Embryonic facial prominence (tissue), 1 donor: ENCODE data around the gene ADAMTS2.

Experiments used
- DNase-seq: peaks from one replicate; pipeline ENCODE4 v3.0.0-alpha.2; 2016; ENCODE audit errors: extremely low spot score

The ADAMTS2 gene

DNA sequence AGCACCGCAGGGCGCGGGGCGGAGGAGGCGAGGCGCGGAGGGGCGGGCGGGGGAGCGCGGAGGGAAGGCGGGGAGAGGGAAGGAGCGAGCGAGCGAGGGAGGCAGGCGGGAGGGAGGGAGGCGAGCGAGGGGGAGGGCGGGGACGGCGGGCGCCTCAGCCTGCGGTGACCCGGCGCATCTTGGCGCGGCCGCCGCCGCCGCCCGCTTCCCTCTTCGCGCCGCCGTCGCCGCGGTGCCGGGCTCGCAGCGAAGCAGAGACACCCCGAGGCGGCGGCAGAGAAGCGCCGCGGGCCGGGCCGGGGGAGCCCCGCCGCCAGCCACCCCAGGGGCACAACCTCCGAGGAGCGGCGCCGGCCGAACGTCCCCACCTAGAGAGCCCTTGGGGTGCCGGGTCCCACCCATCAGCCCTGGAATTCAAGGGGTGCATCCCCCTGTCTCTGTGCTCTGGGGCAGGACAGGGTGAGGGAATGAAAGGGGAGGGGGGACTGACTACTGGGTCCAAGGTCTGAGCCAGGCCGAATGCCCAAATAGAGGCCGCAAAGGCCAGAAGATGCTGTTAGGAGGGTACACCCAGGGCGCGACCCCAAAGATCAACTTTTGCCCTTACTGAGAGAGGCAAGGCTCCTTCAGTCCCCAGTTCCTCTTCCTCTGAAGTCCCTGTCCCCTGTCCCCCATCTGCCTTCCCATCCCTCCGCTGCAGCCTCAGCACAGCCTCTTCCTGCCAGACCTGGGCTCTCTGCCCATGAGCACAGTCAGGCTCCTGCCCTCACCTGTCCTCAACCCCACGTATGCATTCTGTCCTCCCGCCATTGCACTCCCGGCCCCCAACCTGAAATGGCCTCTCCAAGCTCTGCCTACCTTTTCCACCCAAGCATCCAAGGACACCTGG is at the start of gene ADAMTS2:
TSS of gene ADAMTS2 (minus strand) at position 29 of the 889 bp plus-strand sequence. CDS start 133 bp downstream, outside the sequence.
- peak; percentile 30 for DNase-seq

DNA sequence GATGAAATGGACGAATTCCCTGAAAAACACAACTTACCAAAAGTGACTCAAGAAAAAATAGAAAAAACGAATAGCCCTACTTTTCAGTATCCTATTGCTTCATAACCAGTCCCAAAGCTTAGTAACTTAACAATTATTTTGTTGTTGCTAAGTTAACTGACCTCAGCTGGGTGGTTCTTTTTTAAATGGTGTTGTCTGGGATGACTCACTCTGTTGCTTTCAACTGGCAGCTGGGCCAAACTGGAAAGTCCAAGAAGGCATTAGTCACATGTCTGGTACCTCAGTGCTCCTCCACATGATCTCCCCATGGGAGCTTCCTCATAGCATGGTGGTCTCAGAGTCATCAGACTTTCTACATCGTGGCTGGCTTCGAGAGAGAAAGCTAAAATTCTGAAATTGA is 47.8 kb upstream of the ADAMTS2 start:
- DNase-seq, result no peak

DNA sequence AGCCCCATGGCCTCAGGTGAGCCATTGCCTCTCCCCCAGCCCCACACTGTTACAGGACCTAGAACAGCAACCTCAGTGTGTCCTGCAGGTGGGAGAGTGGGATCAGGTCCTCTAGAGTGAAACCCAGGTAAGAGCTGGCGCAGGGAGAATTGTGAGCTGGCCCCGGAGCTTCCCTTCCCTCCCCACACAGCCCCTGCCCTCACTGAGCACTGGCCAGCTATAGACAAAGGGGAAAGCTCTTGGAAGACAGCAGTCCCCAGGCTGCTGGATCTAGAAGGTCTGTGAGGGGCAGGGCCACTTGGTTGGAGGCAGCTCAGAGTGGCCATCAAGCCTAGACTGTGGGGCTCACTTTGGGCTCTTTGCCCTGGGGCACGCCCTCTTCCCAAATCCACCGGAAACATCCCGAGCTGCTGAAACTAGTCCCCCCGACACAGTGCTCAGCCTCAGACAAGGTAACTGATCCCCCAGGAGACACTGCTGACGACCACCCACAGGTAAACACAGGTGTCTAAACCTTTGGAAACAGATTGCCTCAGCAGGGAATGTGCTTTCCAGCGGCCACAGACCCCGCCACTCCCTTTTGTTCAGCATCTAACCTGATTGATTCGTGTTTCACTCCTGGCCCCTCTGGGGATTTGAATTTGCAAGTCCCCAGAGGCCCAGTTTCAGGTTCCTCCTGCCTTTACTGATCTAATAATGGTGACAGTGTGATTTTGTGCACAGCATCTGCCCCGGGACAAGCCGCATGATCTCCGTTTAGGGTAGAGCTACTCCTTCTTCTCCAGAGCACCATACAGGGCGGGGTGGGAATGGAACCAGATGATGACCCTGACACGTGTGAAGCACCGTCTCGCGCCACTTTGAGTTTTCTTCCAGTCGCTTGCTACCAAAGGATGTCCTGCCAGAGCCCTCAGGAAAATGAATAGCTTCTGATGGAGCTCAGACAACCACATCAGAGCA is 42.2 kb upstream of the ADAMTS2 start:
- no peak for DNase-seq

DNA sequence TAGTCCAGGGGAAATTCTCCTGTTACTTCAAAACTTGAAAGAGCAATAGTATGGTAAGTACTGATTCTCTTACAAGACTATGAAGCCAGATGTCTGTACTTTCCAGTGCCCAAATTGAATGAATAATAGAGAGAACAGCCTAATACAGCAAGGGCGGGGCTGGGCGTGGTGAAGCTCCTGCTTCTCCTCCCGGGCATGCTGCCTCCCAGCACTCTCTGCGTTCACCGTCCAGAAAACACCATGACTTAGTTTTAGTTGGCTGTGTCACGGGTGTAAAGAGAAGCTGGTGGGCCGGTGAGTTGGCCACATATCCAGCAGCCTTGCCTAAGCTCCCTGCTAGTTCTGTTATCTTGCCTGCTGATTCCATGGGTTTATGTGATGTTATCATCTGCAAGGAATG is 40.7 kb upstream of the ADAMTS2 start:
- DNase-seq, result no peak

DNA sequence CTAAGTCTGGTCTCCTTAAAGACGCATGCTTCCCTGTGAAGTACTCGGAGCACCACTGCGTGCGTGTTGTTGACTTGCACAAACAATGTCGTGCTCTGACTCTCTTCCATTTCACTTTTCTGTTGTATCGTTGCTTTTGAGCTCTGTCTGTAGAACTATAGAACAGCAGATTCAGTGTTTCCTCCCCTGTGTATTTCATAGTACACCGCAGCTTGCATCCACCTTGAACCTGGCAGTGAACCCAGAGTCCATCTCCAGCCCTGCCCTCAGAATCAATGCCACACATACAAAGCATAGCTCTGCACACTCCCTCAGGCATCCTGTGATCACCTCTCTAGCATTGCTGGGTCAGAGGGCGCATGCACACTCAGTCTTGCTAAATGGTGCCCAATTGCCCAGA is 37.2 kb upstream of the ADAMTS2 start:
- no peak for DNase-seq

DNA sequence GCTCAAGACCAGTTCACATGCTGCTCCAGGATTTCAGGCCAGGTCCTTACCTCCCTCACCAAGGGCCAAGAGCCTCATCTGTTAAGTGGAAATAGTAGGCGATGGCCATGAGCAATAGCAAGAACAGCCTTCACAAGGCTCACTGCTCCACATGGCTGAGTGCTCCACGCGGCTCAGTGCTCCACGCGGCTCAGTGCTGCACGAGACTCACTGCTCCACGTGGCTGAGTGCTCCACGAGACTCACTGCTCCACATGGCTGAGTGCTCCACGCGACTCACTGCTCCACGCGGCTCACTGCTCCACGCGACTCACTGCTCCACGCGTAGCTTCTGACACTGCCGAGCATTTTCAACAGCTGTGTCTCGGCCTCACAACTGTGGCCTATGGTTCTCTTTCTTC is 36.4 kb upstream of the ADAMTS2 start:
- DNase-seq, result no peak

DNA sequence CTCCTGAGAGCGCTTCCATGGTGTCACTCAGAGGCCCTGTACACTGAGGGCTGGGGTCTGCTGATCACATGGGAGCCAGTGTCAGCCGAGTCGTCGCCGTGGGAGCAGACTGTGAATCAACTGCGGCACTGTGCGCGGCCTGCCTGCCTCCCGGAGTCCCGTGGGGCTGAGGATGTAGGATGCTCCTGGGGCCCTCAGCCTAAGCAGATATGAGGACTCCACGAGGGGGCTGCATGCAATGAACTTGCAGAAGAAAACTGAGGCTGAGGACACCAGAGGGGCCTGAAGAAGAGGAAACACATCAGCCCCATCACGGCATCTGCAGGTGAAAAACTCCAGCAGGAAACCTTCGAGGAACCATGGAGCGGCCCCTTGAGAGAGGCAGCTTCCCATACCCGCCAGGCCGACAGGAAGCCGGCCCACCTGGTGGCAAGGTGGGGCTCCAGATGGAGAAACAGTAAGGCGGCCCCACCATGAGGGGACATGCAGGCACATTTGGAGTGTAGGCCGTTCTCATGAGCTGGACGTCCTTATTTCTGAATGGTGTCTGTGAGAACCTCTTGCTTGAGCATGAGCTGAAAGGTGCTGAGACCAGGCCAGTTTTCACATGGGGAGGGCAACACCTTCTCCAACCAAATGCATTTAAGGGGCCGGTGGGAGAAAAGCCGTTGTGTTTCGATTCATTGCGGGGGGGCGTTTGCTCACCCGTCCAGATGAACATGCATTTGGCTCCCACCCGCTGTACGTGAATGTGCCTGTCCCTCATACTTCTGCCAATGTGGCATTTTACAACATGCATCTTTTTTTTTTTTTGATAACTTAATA is 35.2 kb upstream of the ADAMTS2 start:
- DNase-seq, result no peak

DNA sequence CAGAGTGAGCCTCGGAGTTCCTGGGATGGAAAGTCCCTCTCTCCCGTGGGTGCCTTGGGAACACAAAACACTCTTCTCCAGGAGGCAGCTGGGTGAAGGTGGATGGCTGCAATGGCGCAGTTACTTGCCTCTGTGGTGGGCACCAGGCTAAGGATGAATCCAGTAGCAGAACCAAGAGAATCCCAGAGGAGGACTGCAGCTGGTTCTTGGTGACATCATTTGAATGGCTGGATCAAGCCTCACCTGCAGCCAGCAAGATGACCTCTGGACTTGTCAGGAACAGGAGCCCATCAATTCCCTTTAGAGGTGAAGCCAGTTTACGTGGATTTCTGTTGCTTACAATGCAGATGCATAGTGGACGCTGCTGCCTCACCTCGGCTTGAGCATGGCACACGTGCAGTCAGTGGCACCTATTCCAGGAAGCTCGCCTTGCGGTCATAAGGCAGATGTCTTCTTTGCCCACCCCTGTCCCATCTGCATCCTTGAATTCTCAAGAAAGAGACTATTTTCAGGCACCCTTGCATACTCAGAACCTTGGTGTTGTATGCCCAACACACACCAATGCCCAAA is 34.1 kb upstream of the ADAMTS2 start:
- no peak for DNase-seq

DNA sequence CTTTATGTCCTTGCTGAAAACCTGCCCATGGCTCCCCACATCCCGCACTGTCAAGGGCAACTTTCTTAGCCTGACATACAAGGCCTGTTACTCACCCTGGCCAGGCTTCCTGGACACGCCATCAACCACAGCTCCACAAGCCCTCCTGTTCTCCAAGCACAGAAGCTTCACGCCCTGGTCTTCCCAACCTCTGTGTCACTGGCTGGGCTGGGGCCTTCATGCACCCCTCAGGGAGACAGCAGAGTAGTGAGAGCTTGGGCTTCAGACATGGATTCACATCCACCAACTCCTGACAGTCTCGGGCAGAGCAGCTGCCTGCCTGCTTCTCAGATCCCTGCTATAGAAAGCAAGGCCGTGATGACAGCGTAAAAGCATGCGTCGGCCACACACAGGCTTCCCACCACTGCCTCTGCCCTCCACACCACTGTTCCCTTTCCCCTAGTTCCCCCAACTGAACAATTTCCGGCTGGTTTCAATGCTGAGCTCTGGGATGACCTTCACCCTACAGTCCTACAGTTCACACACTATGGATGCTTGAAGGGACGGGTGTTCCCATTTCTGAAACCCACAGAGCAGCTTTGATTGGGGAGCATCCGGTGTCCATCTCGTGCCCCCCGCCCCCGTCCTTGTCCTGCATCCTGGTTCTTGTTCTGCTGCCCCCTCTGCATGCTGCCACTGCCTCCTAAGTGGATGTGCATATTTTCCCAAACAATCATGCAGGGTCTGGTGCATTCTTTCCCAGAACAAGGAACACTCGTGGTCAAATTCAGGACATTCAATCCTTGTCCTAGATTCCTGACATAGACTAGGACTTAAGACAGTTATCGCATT is 33.4 kb upstream of the ADAMTS2 start:
- DNase-seq, result no peak

DNA sequence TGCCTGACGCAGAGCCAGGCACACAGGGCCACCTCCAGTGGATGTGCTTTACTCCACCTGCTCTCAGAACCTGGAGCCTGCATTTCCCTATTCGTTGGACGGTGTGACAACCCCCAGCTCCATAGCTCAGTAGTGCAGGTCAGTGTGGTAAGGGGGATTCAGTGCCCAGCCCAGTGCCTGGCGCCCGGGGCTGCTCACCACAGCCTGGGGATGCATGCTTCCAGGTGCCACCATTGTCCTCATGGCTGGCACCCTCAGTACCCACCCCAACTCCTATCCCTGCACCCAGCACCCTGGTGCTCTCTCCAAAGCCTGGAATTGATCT is 32.8 kb upstream of the ADAMTS2 start:
- no peak for DNase-seq

DNA sequence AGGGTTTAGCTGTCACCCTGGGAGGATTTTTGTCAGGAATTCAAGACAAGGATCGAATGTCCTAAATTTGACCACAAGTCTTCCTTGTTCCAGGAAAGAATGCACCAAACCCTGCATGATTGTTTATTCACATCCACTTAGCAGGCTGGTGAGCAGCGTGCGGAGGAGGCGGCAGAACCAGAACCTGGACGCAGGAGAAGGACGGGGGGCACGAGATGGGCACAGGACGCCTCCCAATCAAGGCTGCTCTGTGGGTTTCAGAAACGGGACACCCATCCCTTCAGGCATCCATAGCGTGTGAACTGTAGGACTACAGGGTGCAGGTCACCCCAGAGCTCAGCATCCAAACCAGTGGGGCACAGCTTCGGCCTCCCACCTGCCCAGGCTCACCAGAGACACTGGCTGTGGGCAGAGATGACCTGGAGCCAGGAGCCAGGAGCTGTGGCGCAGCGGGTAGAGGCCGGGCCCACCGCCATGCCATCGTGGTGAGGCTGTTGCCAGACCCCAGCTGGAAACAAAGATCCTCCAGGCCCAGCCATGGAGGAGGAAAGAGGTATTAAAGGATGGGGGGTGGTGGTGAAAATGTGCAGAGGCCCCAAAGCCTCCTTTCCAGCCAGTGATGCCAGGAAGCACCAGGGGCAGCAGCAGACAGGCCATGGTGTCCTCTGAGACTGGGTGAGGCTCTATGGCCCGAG is 32.3 kb upstream of the ADAMTS2 start:
- no peak for DNase-seq

DNA sequence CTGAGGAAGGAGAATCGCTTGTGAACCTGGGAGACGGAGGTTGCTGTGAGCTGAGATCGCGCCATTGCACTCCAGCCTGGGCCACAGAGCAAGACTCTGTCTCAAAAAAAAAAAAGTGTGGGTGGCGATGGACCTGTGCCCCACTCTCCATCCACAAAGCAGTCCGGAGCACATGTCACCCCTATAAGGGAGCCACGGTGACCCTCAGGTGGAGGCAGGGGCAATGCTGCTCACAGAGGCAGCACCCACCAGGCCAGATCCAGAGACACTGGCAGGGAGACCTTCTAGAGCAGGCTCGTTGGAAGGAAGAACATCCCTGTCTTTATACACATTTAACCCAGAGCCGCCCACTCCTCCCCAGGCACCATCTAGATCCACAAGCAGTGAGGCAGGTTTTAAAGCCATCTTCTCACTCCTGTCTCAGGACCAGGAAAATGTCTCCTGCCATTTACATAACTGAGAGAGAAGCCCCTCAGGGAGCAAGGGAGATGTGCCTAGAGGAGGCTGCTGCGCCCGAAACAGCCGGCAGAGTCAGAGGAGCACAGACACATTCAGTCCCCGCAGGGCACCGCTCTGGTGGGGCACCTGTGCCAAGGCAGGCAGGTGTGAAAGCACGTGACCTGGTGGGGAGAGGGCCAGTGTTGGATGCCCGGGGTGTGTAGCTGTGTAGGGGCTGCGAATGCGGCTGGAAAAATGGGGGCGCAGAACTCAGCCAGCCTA is 31.6 kb upstream of the ADAMTS2 start:
- no peak for DNase-seq

DNA sequence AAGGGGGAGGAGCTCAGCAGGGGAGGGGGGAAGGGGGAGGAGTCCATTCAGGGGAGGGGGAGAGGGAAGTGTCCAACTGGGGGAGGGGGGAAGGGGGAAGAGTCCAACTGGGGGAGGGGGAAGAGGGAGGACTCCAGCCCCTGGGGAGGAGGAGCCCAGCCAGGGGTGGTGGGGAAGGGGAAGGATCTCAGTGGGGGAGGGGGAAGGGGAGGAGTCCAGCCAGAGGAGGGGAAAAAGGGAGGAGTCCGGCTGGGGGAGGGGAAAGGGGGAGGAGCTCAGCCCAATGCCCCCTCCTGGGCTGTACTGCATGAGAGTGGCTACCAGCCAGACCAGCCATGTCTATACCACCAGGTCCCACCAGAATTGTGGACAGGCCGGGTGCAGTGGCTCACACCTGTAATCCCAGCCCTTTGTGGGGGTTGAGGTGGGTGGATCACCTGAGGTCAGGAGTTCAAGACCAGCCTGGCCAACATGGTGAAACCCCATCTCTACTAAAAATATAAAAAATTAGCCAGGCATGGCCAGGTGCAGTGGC is 30.6 kb upstream of the ADAMTS2 start:
- no peak for DNase-seq

DNA sequence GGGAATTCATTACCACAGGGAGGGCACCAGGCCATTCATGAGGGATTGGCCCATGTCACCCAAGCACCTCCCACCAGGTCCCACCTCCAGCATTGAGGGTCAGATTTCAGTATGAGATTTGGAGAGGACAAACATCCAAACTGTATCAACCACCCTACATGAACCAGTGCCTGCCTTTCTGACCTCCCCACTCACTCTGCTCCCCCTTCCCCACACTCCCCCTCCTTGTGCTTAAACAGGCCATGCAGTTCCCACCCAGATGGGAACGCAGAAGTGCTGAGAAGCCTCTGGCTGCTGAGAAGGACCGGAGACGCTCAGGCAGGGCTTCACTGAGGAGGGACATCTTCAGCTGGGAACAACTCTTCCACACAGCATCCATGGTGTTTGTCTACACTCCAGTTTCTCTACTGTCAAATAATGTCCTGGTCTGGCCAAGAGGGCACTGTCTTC is 30.0 kb upstream of the ADAMTS2 start:
- DNase-seq, result no peak

DNA sequence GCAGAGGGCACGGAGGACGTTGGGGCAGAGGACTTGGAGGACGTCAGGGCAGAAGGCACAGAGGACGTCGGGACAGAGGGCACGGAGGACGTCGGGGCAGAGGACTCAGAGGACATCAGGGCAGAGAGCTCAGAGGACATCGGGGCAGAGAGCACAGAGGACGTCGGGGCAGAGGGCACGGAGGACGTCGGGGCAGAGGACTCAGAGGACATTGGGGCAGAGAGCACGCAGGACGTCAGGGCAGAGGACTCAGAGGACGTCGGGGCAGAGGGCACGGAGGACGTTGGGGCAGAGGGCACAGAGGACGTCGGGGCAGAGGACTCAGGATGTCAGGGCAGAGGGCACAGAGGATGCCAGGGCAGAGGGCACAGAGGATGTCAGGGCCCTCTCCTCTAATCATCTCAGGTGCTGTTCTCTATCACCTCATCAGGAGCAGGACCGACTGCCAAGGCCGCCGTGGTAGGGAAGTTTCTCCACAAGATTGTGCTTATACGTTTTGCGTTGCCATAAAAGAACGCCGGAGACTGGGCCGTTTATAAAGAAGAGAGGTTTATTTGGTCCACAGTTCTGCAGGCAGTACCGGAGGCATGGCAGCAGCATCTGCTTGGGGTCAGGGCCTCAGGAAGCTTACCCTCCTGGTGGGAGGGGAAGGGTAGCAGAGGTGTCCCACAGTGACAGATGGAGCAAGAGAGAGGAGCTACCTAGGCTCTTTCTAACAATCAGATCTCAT is 29.4 kb upstream of the ADAMTS2 start:
- DNase-seq, result no peak

DNA sequence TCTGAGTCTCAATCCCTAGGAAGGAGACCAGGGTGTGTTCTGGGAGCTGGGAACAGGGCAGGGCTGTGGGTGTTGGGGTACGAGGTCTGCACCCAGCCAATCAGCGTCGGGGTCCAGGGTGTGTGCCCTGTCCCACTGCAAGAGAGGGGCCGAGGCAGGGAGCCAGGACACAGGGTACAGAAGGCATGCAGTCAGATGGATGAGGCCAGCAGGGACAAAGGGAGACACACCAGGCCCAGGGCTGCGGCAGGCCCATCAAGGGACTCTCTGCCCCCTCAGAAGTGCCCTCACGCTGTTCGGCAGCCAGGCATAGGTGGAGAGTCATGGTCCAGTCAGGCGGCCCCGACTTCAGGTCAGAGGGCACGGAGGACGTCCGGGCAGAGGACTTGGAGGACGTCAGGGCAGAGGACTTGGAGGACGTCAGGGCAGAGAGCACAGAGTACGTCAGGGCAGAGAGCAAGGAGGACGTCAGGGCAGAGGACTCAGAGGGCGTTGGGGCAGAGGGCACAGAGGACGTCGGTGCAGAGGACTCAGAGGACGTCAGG is 28.8 kb upstream of the ADAMTS2 start:
- DNase-seq, result no peak

DNA sequence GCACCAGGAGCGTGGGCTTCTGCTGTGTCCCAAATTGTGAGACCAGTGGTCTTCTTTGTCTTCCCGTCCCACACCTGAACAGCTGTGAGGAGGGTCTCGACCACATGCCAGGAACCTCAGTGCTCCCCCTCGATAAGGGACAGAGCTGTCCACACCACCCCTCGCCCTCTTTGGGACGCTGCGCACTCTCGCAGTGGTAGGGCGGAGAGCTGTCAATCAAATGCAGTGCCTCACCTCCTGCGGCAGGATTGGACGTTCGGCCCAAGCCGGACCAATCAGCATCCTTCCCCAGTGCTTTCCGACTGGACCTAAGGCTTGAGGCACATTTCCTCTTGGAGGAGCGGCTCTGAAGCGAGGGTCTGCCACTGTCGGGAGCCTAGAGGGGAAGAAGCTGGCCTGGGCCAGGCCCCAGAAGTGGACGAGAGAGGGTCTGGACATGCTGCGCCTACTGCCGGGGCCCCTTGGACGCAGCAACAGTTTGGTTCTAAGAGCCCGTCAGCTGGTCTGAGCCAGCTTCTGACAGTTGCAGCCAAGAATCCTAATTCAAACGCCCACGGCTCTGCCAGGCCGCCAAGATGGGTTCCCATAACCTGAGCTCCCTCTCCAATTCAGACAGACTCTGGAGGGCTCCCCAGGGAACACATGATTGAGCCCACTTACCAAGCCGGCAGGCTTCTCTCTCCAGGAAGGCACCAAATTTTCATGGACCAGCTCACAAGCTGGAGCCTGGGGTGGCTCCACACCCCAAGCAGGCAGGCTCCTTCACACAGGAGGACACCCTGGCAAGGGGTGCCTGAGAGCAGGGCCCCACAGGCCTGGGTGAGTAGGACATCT is 28.1 kb upstream of the ADAMTS2 start:
- no peak for DNase-seq
